ENCODE results near the gene ASXL3.

The ASXL3 gene

GRCh38 chr18:33577685-33578517, at the start of gene ASXL3:
Gene ASXL3, plus strand, starts transcription at chr18:33578219. Its CDS starts 413 bp downstream, at chr18:33578632.
- Histone ChIP-seq H3K9me3 (no peaks in the 10 kb centered on the region), H3K27ac (no peak within 1 kb of the TSS), H3K36me3 (no peaks in the 10 kb centered on the region), H3K4me3 (ENCODE audit: low read depth in 1 of 2, low read length in 1 of 2) (no peak within 1 kb of the TSS), H3K27me3 (peaks cover 66% of the 10 kb centered on the region), H3K4me1 (ENCODE audit: control insufficient read depth in 1 of 2, insufficient read depth in 1 of 2, low read depth in 1 of 2, low read length in 1 of 2) (no peaks in the 10 kb centered on the region)
- TF ChIP-seq CTCF (IDR thresholded peaks at IDR 0.05) = no peak

- TF ChIP-seq CTCF (IDR thresholded peaks at IDR 0.05) = no peak
- H3K27me3 ChIP-seq = no peaks in the 10 kb centered on the region
- H3K4me3 ChIP-seq (ENCODE audit: low read depth in 1 of 2, low read length in 1 of 2) = no peak overlapping the region
- H3K36me3 ChIP-seq = no peaks in the 10 kb centered on the region
- no peaks in the 10 kb centered on the region for H3K9me3 ChIP-seq
- H3K4me1 ChIP-seq (ENCODE audit: control insufficient read depth in 1 of 2, insufficient read depth in 1 of 2, low read depth in 1 of 2, low read length in 1 of 2) = no peaks in the 10 kb centered on the region
- no peak overlapping the region for H3K27ac ChIP-seq
Observed at GRCh38 chr18:33532978-33533377, 45.0 kb upstream of the ASXL3 start.

- Histone ChIP-seq H3K27ac (no peak overlapping the region), H3K9me3 (no peaks in the 10 kb centered on the region), H3K36me3 (no peaks in the 10 kb centered on the region), H3K27me3 (no peaks in the 10 kb centered on the region), H3K4me3 (ENCODE audit: low read depth in 1 of 2, low read length in 1 of 2) (no peak overlapping the region), H3K4me1 (ENCODE audit: control insufficient read depth in 1 of 2, insufficient read depth in 1 of 2, low read depth in 1 of 2, low read length in 1 of 2) (no peaks in the 10 kb centered on the region)
- TF ChIP-seq CTCF (IDR thresholded peaks at IDR 0.05) = no peak
Observed at GRCh38 chr18:33536904-33537303, 41.1 kb upstream of the ASXL3 start.

GRCh38 chr18:33538418-33539042, 39.5 kb upstream of the ASXL3 start:
- Histone ChIP-seq H3K4me1 (ENCODE audit: control insufficient read depth in 1 of 2, insufficient read depth in 1 of 2, low read depth in 1 of 2, low read length in 1 of 2) (no peaks in the 10 kb centered on the region), H3K27me3 (no peaks in the 10 kb centered on the region), H3K9me3 (no peaks in the 10 kb centered on the region), H3K4me3 (ENCODE audit: low read depth in 1 of 2, low read length in 1 of 2) (no peak overlapping the region), H3K27ac (no peak overlapping the region), H3K36me3 (no peaks in the 10 kb centered on the region)
- TF ChIP-seq CTCF (IDR thresholded peaks at IDR 0.05) = no peak

- Histone ChIP-seq H3K4me1 (ENCODE audit: control insufficient read depth in 1 of 2, insufficient read depth in 1 of 2, low read depth in 1 of 2, low read length in 1 of 2) (no peaks in the 10 kb centered on the region), H3K9me3 (no peaks in the 10 kb centered on the region), H3K27me3 (no peaks in the 10 kb centered on the region), H3K4me3 (ENCODE audit: low read depth in 1 of 2, low read length in 1 of 2) (no peak overlapping the region), H3K36me3 (no peaks in the 10 kb centered on the region), H3K27ac (no peak overlapping the region)
- TF ChIP-seq CTCF (IDR thresholded peaks at IDR 0.05) = no peak
Observed at GRCh38 chr18:33540392-33540791, 37.6 kb upstream of the ASXL3 start.

All from neutrophil (primary cell).